HT1080 (cell line): ENCODE results near the gene TMEM101. TPM values are rescaled to one million over a fixed set of nuclear protein-coding genes. Genes with fewer than 3 reads are reported as not detected.
A peak's percentile ranks its signal among the peaks of the same experiment; 100 is the strongest.
"Not testable (repeated sequence)": the region's sequence is repeated elsewhere in the genome, so short reads cannot be mapped to it uniquely, and the experiment has no call there.

Source experiments
- DNase-seq: peaks from one replicate; pipeline ENCODE4 v3.0.0-alpha.2; 2015; ENCODE audit warnings: low read depth
- small RNA-seq: library from RNA; depleted of rRNA; stranded (forward); fragments of <200 nt; gene quantifications from one replicate; pipeline ENCODE3, GENCODE V24; 2014
- total RNA-seq: library from RNA; depleted of rRNA; stranded (reverse); fragments of >200 nt; shearing (Covaris generic); gene quantifications from 2 replicates; pipeline ENCODE4 v1.2.3, GENCODE V29; 2014; rRNA removed

TMEM101 gene
- total RNA-seq, 1 experiment from 2014 or later: 48.2 TPM

GRCh38 chr17:43975898-43976297 is 38.9 kb downstream of the TMEM101 start:
- no peak for DNase-seq

- DNase-seq: no peak
These were observed 40.1 kb downstream of the TMEM101 start for GRCh38 chr17:43974382-43975266.

- not testable (repeated sequence) for DNase-seq
These were observed 42.1 kb downstream of the TMEM101 start for GRCh38 chr17:43972444-43973212.

GRCh38 chr17:43971436-43971835 is 43.3 kb downstream of the TMEM101 start:
- DNase-seq: not testable (repeated sequence)

- no peak for DNase-seq
These were observed 44.4 kb downstream of the TMEM101 start for GRCh38 chr17:43970366-43970765.

- DNase-seq: no peak
These were observed 47.4 kb downstream of the TMEM101 start for GRCh38 chr17:43967251-43967875.

GRCh38 chr17:43966276-43966675 is 48.5 kb downstream of the TMEM101 start:
- DNase-seq: peak; percentile 31

- DNase-seq: no peak
These were observed 52.3 kb downstream of the TMEM101 start for GRCh38 chr17:43962479-43962878.

- DNase-seq: no peak
These were observed 52.8 kb downstream of the TMEM101 start for GRCh38 chr17:43961954-43962353.

- DNase-seq: not testable (repeated sequence)
These were observed 53.5 kb downstream of the TMEM101 start for GRCh38 chr17:43961292-43961691.

Small RNA genes within 50 kb of the gene (small RNA-seq; reads per million reads assigned to genes)
- gene RF00012: 0.98 reads per million, percentile 73 among the genes with 10 or more reads in this experiment

Other genes starting within 250 kb of the TMEM101 start
- gene DUSP3, start 236.0 kb downstream of the TMEM101 start, total RNA-seq: 35.0 and 35.5 TPM in 2 replicates
- 0.02 TPM in 1 of 2 replicates, not detected in the other for gene CFAP97D1, start 234.5 kb downstream of the TMEM101 start, total RNA-seq
- gene MPP3, start 181.8 kb downstream of the TMEM101 start, total RNA-seq: 10.6 and 12.5 TPM in 2 replicates
- gene CD300LG, start 167.8 kb downstream of the TMEM101 start, total RNA-seq: not detected in 2 replicates
- 0.27 and 0.37 TPM in 2 replicates for gene MPP2, start 107.4 kb downstream of the TMEM101 start, total RNA-seq
- gene PPY, start 72.5 kb downstream of the TMEM101 start, total RNA-seq: not detected in 2 replicates
- gene PYY, start 61.0 kb downstream of the TMEM101 start, total RNA-seq: not detected in 2 replicates
- gene NAGS, start 10.3 kb downstream of the TMEM101 start, total RNA-seq: 2.6 and 3.3 TPM in 2 replicates
- 68.6 and 92.3 TPM in 2 replicates for gene LSM12, start 51.7 kb upstream of the TMEM101 start, total RNA-seq
- gene G6PC3, start 55.8 kb upstream of the TMEM101 start, total RNA-seq: 67.9 and 101 TPM in 2 replicates
- gene HDAC5, start 108.7 kb upstream of the TMEM101 start, total RNA-seq: 27.8 and 30.0 TPM in 2 replicates
- 11.1 and 12.3 TPM in 2 replicates for gene HROB, start 127.0 kb upstream of the TMEM101 start, total RNA-seq
- not detected in 2 replicates for gene ASB16, start 155.7 kb upstream of the TMEM101 start, total RNA-seq
- 28.6 and 35.1 TPM in 2 replicates for gene TMUB2, start 172.0 kb upstream of the TMEM101 start, total RNA-seq
- gene ATXN7L3, start 184.9 kb upstream of the TMEM101 start, total RNA-seq: 46.7 and 48.5 TPM in 2 replicates
- 70.0 and 82.3 TPM in 2 replicates for gene UBTF, start 204.7 kb upstream of the TMEM101 start, total RNA-seq